ENCODE data around the gene KIAA0753. TPM values are rescaled to one million over a fixed set of nuclear protein-coding genes. Genes with fewer than 3 reads are reported as not detected.

Gene KIAA0753
- polyA plus RNA-seq, 1 experiment = 11.5 TPM

DNA sequence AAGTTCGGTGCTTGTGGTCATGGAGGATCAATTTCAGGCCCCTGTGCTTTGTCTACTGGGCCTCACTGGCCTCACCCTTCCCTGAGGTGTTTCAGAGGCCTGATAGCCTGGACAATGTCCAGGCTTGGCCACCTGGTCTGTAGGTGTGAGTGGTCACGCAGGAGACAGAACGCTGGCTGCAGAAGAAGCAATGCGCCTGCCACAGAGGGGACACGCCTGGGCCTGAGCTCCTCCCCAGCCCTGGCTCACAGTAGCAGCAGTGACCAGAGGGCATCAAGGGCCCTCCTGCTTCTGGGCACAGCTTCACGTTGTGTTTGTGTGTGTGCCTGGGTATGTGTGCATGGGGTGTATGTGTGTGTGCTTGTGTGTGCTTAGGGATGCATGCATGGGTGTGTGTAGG lies 82.2 kb downstream of the KIAA0753 start:
- Histone ChIP-seq H3K27ac (ENCODE audit: low read depth, low read length) (no peak overlapping the region), H3K9me3 (ENCODE audit: control insufficient read depth, insufficient read depth, low read length) (no peaks in the 10 kb centered on the region; the same call in 1 of the 2 replicates), H3K4me3 (ENCODE audit: low read depth, low read length) (no peak overlapping the region), H3K27me3 (ENCODE audit: control insufficient read depth, insufficient read depth, low read length) (peaks cover 29% of the 10 kb centered on the region)
- ChIA-PET POLR2A (no interaction called here), CTCF (no interaction called here)
- TF ChIP-seq, protein P1, sequence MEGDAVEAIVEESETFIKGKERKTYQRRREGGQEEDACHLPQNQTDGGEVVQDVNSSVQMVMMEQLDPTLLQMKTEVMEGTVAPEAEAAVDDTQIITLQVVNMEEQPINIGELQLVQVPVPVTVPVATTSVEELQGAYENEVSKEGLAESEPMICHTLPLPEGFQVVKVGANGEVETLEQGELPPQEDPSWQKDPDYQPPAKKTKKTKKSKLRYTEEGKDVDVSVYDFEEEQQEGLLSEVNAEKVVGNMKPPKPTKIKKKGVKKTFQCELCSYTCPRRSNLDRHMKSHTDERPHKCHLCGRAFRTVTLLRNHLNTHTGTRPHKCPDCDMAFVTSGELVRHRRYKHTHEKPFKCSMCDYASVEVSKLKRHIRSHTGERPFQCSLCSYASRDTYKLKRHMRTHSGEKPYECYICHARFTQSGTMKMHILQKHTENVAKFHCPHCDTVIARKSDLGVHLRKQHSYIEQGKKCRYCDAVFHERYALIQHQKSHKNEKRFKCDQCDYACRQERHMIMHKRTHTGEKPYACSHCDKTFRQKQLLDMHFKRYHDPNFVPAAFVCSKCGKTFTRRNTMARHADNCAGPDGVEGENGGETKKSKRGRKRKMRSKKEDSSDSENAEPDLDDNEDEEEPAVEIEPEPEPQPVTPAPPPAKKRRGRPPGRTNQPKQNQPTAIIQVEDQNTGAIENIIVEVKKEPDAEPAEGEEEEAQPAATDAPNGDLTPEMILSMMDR (IDR thresholded peaks at IDR 0.05; ENCODE audit: low read depth, low read length) = no peak
- DNase-seq (ENCODE audit: low read depth, low spot score) = no peak

DNA sequence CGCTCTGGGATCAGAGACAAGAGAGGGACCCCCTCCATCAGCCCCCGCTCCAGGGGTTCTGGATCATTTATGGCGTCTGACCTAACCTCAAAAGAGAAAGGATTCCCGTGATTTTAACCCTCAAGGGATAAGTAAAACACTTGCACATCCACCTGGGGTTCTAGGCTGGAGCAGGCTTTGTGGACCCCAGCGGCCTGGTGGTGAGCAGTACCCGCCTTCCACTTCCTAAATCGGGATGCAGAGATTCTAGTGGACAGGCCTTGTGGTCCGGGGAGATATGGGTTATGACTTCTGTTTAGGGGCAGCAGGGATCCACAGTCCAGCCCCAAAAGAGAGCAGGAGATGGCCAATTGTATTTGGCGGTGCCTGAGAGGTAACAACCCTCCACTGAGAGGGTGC lies 83.5 kb downstream of the KIAA0753 start:
- H3K9me3 ChIP-seq (ENCODE audit: control insufficient read depth, insufficient read depth, low read length) = no peaks in the 10 kb centered on the region; the same call in 1 of the 2 replicates
- peaks cover 29% of the 10 kb centered on the region for H3K27me3 ChIP-seq (ENCODE audit: control insufficient read depth, insufficient read depth, low read length)
- ChIA-PET CTCF (no interaction called here), POLR2A (no interaction called here)
- DNase-seq (ENCODE audit: low read depth, low spot score) = no peak
- no peak overlapping the region for H3K4me3 ChIP-seq (ENCODE audit: low read depth, low read length)
- TF ChIP-seq, protein P1 (IDR thresholded peaks at IDR 0.05; ENCODE audit: low read depth, low read length) = no peak
- no peak overlapping the region for H3K27ac ChIP-seq (ENCODE audit: low read depth, low read length)

DNA sequence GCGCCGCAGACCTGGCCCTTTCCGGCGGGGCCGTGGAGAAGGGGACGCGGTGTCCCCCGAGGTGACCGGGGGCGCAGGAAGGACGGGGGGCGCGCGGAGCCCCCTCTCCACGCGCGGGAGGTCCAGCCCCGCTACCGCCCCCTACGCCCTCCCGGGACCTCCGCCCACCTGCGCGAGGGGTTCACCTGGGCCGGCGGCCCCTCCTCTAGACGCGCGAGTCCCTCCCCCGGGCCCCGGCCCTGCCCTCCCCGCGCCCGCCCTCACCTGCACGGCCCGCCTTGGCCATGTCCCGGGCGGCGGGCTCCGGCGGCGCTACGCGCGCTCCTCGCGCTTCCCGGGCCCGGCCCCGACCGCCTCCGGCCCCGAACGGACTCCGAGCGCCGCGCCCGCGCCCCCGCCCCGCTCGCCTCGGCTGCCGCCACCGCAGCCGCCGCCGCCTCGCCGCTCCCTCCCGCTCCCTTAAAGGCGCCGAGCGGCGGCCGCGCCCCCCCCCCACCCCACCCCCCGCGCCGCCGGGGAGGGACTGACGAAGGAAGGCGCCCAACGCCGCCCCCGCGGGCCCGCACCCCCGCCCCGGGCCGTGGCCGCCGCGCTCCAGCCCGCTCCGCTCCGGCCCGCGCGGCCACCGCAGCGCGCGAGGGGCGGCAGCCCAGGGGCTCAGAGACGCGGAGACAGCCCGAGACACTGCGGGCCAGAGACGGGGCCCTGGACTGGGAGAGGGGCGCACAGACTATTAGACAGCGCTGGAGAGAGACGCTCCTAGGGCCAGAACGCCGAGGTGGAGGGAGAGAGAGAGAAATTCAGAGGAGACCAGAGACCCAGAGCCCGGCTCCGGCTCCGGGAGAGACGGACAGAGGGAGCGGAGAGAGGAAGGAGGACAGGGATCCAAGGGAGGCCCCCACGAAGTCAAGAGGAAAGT lies 84.1 kb downstream of the KIAA0753 start, which contains the start of gene PITPNM3:
Gene PITPNM3 (minus strand): TSS at position 435 of the 919 bp plus-strand sequence. CDS start 149 bp downstream, at position 286.
- no peaks in the 10 kb centered on the region; the same call in 1 of the 2 replicates for H3K9me3 ChIP-seq (ENCODE audit: control insufficient read depth, insufficient read depth, low read length)
- ChIA-PET CTCF (no interaction called here), POLR2A (no interaction called here)

DNA sequence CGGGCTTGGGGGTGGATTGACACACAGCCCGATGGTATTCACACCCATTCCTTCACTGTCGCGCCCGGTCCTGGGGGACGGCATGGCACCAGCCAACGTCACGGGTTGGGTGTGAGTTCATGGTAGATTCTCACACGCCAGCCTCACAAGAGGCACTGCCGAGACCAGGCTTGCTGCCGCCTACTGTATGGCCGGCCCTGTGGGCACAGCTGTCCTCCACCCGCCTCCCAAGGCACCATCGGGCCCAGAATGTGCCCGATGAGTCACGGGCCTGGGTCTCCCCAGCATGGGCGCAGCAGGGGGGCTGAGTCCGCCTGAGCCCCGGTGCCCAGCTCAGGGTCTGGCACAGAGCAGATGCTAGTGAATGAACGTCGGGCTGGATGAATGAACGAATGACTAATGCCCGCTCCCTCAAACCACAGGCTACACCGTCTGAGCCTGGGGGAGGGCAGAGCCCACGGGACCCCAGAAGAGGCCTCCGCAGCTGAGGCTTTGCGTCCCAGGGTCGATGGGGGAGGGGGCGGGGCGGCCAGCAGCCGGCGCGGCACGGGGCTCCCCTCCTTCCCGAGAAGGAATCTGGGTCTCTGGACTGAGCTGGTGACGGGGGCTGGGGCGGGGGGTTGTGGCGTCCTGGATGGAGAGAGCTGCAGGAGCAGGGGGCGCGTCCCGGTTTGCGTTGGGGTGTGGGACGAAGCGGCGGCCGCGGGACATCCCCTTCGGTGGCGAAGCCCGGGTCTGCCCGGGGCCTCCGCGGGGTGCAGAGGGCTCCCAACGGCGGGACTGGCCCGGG lies 85.0 kb downstream of the KIAA0753 start:
- peak overlapping the region; percentile 54 for H3K4me3 ChIP-seq (ENCODE audit: low read depth, low read length)
- POLR2A ChIA-PET = no interaction called here
- TF ChIP-seq, protein P1 (IDR thresholded peaks at IDR 0.05; ENCODE audit: low read depth, low read length) = no peak
- H3K27ac ChIP-seq (ENCODE audit: low read depth, low read length) = no peak overlapping the region
- H3K27me3 ChIP-seq (ENCODE audit: control insufficient read depth, insufficient read depth, low read length) = peaks cover 29% of the 10 kb centered on the region
- CTCF ChIA-PET = interaction anchor here (0.6 kb wide), 1 partner anchor 84 kb away, joined by 3 read pairs; no protein-coding TSS in a partner anchor
- H3K9me3 ChIP-seq (ENCODE audit: control insufficient read depth, insufficient read depth, low read length) = no peaks in the 10 kb centered on the region; the same call in 1 of the 2 replicates
- DNase-seq (ENCODE audit: low read depth, low spot score) = no peak

More for the DNA sequence above, 84.1 kb downstream of the KIAA0753 start, which contains the start of gene PITPNM3:
- Histone ChIP-seq H3K27me3 (ENCODE audit: control insufficient read depth, insufficient read depth, low read length) (peaks cover 29% of the 10 kb centered on the region), H3K27ac (ENCODE audit: low read depth, low read length) (no peak within 1 kb of the TSS), H3K4me3 (ENCODE audit: low read depth, low read length) (peak within 1 kb of the TSS; percentile 54)
- TF ChIP-seq, protein P1 (IDR thresholded peaks at IDR 0.05; ENCODE audit: low read depth, low read length) = no peak
- DNase-seq (ENCODE audit: low read depth, low spot score) = no peak

All from AG04450 (cell line).